Measurements from ENCODE around the gene BCL6. TPM values are rescaled to one million over a fixed set of nuclear protein-coding genes. Genes with fewer than 3 reads are reported as not detected.

BCL6 gene
- total and polyA plus RNA-seq, 2 donors (not counting 3 experiments of a cell fraction or from before 2014, with no cell fraction given) = 6.9 to 12.1 TPM

DNA sequence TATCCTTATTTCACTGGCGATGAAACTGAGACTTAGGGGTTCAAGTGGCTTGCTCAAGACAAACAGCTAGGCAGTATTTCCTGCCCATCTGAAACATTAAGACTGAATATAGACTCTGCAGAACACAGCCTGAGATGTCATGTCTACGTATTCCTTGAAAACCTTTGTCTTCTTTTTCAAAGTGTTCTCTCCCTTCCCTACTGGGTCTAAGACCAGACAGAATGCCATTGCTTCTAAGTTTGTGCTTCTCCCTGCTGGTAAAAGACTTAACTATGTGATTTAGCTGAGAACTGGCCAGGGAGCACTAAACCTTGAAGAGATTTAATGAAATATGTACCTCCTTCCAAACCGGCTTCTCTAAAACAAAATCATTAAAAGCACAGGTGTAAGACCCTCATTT lies 9.9 kb downstream of the BCL6 start:
- H3K27ac ChIP-seq (ENCODE audit: insufficient read depth, low read depth, low read length) = no peak overlapping the region
- no peak overlapping the region for H3K4me2 ChIP-seq (ENCODE audit: insufficient read depth, low read length)
- TF ChIP-seq JUN (IDR thresholded peaks at IDR 0.05; ENCODE audit: borderline replicate concordance, insufficient read depth, insufficient read length, low read depth) (no peak), POLR2A (IDR thresholded peaks at IDR 0.05; ENCODE audit: low read depth, low read length) (no peak), FOS (IDR thresholded peaks at IDR 0.05; ENCODE audit: borderline replicate concordance, insufficient read depth, low read length) (no peak), EZH2 (IDR thresholded peaks at IDR 0.05; ENCODE audit: borderline replicate concordance, low read depth, low read length, severe bottlenecking) (no peak), POLR2AphosphoS5 (IDR thresholded peaks at IDR 0.05; ENCODE audit: insufficient read depth, low read depth, low read length) (no peak), GATA2 (IDR thresholded peaks at IDR 0.05; ENCODE audit: insufficient read depth, insufficient read length, low read depth, low read length) (no peak), MYC (IDR thresholded peaks at IDR 0.05; ENCODE audit: low read depth, low read length) (no peak)
- TF ChIP-seq, protein P1, sequence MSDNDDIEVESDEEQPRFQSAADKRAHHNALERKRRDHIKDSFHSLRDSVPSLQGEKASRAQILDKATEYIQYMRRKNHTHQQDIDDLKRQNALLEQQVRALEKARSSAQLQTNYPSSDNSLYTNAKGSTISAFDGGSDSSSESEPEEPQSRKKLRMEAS (IDR thresholded peaks at IDR 0.05; ENCODE audit: insufficient read depth, insufficient read length) = no peak
- TF ChIP-seq, protein P2, sequence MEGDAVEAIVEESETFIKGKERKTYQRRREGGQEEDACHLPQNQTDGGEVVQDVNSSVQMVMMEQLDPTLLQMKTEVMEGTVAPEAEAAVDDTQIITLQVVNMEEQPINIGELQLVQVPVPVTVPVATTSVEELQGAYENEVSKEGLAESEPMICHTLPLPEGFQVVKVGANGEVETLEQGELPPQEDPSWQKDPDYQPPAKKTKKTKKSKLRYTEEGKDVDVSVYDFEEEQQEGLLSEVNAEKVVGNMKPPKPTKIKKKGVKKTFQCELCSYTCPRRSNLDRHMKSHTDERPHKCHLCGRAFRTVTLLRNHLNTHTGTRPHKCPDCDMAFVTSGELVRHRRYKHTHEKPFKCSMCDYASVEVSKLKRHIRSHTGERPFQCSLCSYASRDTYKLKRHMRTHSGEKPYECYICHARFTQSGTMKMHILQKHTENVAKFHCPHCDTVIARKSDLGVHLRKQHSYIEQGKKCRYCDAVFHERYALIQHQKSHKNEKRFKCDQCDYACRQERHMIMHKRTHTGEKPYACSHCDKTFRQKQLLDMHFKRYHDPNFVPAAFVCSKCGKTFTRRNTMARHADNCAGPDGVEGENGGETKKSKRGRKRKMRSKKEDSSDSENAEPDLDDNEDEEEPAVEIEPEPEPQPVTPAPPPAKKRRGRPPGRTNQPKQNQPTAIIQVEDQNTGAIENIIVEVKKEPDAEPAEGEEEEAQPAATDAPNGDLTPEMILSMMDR (IDR thresholded peaks at IDR 0.05; ENCODE audit: extremely low read depth in 1 of 2, insufficient read depth in 1 of 2, low read depth in 1 of 2, low read length in 2 of 2) = no peak
- no peaks in the 10 kb centered on the region for H3K27me3 ChIP-seq (ENCODE audit: control insufficient read depth in 2 of 2, insufficient read depth in 2 of 2, low read length in 2 of 2)
- FAIRE-seq (no peak), DNase-seq (ENCODE audit: low read depth, low spot score) (no peak)
- H3K4me3 ChIP-seq (replicated peaks in 1 of 3; ENCODE audit: insufficient read depth in 1 of 3, low read depth in 1 of 3, low read length in 3 of 3) = no peak overlapping the region
- ChIA-PET POLR2A (no interaction called here), CTCF (interaction anchor here (6.1 kb wide), 1 partner anchor 13 kb away, joined by 51 read pairs; no protein-coding TSS in a partner anchor)
- BruUV-seq (replicated peaks) = no TSS peak
- no peak overlapping the region for H3K9ac ChIP-seq (replicated peaks; ENCODE audit: extremely low read depth, insufficient read depth, low read length)
- no peaks in the 10 kb centered on the region for H4K20me1 ChIP-seq (replicated peaks; ENCODE audit: control insufficient read depth, extremely low read depth, insufficient read depth, low read length)
- H3K79me2 ChIP-seq (ENCODE audit: control insufficient read depth, insufficient read depth, low read length) = peaks cover 18% of the 10 kb centered on the region
- intact Hi-C loops (cut with micrococcal nuclease) (no loop called here), dilution Hi-C loops (cut with MboI; ENCODE audit: extremely low pct_ligation_motif_present, low sequenced_read_pairs) (loop anchor here (25.0 kb wide), 1 partner anchor 927 kb away; no protein-coding TSS in a partner anchor)
- peaks cover 29% of the 10 kb centered on the region for H3K4me1 ChIP-seq (ENCODE audit: control insufficient read depth, extremely low read depth, insufficient read depth, low read length)
- H3K9me3 ChIP-seq (replicated peaks; ENCODE audit: control insufficient read depth, insufficient read depth, low read length) = no peaks in the 10 kb centered on the region
- no peaks in the 10 kb centered on the region for H3K9me1 ChIP-seq (replicated peaks; ENCODE audit: control insufficient read depth, extremely low read depth, insufficient read depth, low read length)
- peaks cover 5 to 8% of the 10 kb centered on the region in 2 experiments for H3K36me3 ChIP-seq (ENCODE audit: control insufficient read depth in 2 of 2, extremely low read depth in 1 of 2, insufficient read depth in 2 of 2, low read length in 2 of 2)
- H2AFZ ChIP-seq (ENCODE audit: low read depth, low read length) = no peak overlapping the region

Measured in endothelial cell of umbilical vein (primary cell).